IPS-11a (cell line): ENCODE results near the gene PPFIA3.
"Not testable (repeated sequence)": the region's sequence is repeated elsewhere in the genome, so short reads cannot be mapped to it uniquely, and the experiment has no call there.

Experiments
- H3K4me3 ChIP-seq: one replicate; pipeline ENCODE4 v1.5.1; 2013; ENCODE audit warnings: low read depth, low read length, control low read depth

The PPFIA3 gene

DNA sequence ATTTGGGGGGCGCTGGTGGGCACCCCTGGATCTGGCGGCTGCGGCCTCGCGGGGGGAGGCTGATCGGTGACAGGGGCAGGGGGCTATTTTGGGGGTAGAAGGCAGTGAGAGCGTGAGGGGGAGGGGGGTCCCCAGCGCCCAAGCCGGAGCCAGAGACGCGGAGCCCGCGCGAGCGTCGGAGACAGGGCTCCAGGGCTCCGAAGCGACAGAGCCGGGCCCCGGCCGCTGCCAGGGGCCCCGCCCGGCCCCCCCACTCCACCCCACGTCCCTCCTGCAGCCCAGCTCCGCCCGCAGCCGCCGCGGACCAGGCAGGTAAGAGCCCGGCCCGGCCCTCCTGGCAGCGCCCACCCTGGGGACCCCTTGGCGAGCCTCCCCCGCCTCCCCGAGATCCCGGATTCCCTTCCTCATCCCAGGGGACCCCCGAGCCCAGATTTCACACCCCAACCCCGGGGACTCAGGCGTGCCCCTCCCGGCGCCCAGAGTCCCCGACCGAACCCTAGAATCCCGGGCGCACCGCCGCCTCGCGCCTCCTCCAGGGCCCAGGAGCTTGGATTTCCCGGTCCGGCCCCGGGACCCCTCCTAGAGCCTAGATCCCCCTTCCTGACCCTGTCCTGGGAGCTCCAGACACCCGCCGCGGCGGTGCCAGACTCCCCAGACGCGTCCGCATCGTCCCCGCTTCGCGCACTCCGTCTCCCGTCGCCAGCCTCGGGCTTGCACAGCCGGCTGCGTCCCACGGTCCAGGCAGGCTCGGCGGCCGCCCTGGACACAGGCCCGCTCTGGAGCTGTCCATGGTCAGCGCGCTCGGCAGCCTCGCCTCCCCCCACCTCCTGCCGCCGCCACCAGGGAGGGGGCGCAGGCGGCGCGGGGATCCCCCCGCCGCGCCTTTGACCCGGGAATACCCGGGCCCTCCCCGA lies at the start of gene PPFIA3:
Gene PPFIA3, plus strand, starts transcription at position 134 of the 914 bp plus-strand sequence. CDS start 8,330 bp downstream, outside the sequence.
- H3K4me3 ChIP-seq, result peak within 1 kb of the TSS; percentile 72

GRCh38 chr19:49070416-49070815 lies 48.9 kb upstream of the PPFIA3 start:
- H3K4me3 ChIP-seq, result no peak overlapping the region

DNA sequence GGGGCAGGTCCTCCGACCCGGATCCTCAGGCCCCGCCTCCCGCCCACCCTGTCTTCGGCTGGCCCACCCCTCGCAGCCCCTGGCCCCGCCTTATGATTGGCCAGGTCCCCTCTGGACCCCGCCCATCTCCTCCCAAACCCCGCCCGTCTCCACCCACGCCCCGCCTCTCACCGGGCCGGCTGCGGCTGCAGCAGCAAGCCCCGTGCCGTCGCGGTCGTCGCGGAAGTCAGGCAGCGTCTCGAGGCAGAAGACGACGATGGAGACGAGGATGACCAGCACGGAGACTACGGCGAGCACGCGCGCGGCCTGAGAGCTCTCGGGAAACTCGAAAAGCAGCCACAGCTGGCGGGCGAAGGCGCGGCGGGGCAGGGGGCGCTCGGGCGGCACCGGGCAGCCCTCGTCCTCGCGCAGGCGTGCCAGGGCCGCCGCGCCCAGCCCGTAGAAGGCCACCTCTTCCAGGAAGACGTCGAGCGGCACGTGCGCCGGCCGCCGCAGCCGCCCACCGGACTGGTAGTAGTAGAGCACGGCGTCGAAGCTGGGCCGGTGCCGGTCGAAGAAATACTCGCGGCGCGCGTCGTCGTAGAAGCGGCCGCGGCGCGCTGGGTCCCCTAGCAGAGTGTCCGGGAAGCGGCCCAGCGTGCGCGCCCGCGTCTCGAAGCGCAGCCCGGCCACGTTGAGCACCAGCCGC lies 47.3 kb upstream of the PPFIA3 start:
- H3K4me3 ChIP-seq, result no peak overlapping the region

GRCh38 chr19:49073514-49074378 lies 45.6 kb upstream of the PPFIA3 start:
- H3K4me3 ChIP-seq, result no peak overlapping the region

DNA sequence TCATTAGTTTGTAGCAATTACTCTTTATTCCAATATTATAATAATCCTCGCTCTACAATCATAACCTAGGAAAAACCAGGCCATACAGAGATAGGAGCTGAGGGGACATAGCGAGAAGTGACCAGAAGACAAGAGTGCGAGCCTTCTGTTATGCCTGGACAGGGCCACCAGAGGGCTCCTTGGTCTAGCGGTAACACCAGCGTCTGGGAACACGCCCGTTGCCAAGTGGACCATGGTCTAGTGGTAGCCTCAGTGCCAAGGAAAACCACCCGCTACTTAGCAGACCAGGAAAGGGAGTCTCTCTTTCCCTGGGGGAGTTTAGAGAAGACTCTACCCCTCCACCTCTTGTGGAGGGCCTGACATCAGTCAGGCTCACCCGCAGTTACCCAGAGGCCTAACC lies 44.5 kb upstream of the PPFIA3 start:
- H3K4me3 ChIP-seq, result not testable (repeated sequence)

GRCh38 chr19:49080392-49080791 lies 39.0 kb upstream of the PPFIA3 start:
- H3K4me3 ChIP-seq, result no peak overlapping the region

DNA sequence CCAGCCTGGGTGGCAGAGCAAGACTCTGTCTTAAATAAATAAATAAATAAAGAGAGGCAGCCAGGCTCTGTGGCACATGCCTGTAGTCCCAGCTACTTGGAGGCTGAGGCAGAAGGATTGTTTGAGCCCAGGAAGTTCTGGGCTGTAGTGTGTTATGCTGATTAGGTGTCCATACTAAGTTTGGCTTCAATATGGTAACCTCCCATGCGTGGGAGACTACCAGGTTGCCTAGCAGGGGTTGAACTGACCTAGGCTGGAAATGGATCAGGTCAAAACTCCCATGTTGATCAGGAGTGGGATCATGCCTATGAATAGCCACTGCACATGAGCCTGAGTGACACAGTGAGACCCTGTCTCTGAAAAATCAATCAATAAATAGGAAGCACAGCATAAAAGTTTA lies 38.1 kb upstream of the PPFIA3 start:
- no peak overlapping the region for H3K4me3 ChIP-seq

DNA sequence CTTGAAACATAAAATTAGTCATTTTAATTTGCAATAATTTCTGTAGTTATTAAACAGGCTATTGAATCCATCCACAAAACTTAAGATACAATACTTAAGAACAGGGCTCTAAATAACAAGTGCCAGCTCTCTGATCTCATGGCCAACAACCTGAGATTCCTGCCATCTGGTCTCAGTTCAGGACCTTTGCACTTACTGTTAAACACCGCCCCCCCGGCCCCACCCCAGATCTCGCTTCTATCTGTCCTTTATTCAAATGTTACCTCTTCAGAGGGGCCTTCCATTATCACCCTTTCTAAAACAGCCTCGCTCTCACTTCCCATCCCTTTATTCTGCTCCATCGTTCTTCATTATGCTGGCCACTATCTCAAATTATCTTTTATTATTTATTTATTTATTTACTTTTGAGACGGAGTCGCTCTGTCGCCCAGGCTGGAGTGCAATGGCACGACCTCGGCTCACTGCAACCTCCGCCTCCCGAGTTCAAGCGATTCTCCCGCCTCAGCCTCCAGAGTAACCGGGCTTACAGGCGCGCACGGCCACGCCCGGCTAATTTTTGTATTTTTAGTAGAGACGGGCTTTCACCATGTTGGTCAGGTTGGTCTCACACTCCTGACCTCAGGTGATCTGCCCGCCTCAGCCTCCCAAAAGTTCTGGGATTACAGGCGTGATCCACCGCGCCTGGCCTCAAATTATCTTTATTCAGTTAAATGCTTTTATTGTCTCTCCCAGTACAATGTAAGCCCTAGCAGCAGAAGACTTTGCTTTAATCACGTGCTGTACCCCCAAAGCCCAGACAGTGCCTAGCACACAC lies 34.9 kb upstream of the PPFIA3 start:
- H3K4me3 ChIP-seq, result no peak overlapping the region

- peak within 1 kb of the TSS; percentile 94 for H3K4me3 ChIP-seq
These were observed 34.1 kb upstream of the PPFIA3 start, which contains the start of gene SNRNP70 for GRCh38 chr19:49085020-49085867. Gene SNRNP70 (plus strand): TSS chr19:49085451. CDS start chr19:49086415, 964 bp downstream.

DNA sequence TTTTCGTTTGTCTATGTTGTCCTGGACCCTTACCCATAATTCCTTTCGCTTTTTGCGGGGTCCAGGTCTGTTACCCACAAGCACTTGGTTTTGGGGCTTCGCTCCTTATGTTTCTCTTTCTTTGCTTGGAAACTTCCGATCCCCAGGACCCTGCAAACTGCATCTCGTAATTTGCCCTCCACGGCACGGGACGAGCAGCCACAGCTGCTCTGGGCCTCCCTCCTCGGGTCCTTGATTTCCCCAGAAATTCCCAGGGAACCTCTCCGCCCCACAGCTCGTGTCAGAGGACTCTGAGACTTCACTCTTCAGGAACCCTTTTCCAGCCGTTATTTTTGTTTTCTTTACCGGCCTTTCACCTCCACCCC lies 33.5 kb upstream of the PPFIA3 start:
- H3K4me3 ChIP-seq, result peak overlapping the region; percentile 94

GRCh38 chr19:49086296-49086695 lies 33.0 kb upstream of the PPFIA3 start:
- H3K4me3 ChIP-seq, result peak overlapping the region; percentile 94

DNA sequence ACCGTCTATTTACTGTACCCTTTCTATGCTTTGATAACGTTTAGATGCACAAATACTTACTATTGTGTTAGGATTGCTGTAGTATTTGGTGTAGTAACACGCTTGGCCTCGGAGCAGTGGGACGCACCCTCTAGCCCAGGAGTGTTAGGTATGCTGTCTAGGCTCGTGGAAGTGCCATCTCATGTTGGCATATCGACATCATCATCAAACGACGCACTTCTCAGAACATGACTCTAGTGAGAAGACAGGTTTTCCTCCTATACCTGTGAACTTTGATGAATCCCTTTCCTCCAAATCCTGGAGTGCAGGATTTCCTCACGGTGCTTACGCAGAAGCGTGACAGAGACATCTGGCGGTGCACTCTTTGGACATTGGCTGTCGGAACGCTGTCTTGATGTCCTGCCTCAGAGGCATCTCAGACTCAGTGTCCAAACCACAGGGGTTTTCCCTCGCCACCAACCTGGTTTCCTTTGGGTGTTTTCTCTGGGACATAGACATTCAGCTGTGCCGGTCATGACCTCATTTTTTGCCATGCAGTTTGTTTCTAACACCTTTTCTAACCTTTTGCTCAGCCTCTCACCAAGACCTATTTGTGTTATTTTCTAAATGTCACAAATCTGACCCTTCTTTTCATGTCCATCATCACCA lies 27.8 kb upstream of the PPFIA3 start:
- no peak overlapping the region for H3K4me3 ChIP-seq

DNA sequence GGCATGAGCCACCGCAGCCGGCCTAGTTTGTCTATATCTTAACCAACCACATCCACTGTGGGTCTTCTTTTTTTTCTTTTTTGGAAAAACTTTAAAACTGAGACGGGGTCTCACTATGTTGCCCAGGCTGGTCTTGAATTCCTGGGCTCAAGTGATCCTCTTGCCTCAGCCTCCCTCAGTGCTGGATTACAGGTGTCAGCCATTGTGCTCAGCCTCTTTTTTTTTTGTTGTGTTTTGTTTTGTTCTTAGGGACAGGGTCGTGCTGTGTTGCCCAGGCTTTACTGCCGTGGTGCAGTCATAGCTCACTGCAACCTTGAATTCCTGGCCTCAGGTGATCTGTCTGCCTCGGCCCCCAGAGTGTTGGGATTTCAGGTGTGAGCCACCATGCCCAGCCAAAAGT lies 26.7 kb upstream of the PPFIA3 start:
- no peak overlapping the region for H3K4me3 ChIP-seq

- H3K4me3 ChIP-seq, result no peak overlapping the region
These were observed 24.6 kb upstream of the PPFIA3 start for GRCh38 chr19:49094505-49095482.

GRCh38 chr19:49097453-49098288 lies 21.7 kb upstream of the PPFIA3 start:
- H3K4me3 ChIP-seq, result no peak overlapping the region

DNA sequence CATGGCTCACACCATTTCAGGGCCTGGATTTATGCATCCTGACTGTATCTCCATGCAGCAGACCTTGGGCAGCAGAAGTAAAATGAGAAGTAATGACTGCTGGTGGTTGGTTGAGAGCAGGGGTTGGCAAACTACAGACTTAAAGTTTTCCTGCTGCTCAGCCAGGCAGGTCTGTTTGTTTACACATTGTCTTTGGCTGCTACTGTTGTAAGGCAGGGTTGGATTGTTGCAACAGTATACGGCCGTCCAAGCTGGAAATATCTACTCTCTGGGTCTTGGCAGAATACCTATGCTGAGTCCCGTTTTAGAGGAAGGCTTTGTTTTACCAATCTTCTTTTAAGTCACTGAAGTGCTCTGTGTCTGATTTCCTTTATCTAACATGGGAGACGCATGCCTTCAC lies 20.5 kb upstream of the PPFIA3 start:
- no peak overlapping the region for H3K4me3 ChIP-seq

DNA sequence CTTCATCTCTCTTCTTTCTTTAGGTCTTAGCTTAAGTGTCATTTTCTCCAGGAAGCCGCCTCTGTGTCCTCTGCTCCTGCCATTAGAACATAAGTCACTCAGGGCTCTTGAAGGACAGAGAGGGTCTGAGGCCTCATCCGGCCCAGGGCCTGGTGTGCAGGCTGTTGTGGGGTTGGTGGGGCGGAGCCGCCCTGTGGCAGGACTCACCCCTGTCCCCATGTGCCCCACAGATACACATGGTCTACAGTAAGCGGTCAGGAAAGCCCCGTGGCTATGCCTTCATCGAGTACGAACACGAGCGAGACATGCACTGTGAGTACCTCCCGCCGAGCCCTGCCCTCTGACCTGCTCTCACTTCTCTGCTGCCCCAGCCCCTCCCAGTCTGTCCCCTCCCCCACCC lies 18.2 kb upstream of the PPFIA3 start:
- H3K4me3 ChIP-seq, result no peak overlapping the region
